ENCODE measurements around the gene RPTOR.

RPTOR gene

DNA sequence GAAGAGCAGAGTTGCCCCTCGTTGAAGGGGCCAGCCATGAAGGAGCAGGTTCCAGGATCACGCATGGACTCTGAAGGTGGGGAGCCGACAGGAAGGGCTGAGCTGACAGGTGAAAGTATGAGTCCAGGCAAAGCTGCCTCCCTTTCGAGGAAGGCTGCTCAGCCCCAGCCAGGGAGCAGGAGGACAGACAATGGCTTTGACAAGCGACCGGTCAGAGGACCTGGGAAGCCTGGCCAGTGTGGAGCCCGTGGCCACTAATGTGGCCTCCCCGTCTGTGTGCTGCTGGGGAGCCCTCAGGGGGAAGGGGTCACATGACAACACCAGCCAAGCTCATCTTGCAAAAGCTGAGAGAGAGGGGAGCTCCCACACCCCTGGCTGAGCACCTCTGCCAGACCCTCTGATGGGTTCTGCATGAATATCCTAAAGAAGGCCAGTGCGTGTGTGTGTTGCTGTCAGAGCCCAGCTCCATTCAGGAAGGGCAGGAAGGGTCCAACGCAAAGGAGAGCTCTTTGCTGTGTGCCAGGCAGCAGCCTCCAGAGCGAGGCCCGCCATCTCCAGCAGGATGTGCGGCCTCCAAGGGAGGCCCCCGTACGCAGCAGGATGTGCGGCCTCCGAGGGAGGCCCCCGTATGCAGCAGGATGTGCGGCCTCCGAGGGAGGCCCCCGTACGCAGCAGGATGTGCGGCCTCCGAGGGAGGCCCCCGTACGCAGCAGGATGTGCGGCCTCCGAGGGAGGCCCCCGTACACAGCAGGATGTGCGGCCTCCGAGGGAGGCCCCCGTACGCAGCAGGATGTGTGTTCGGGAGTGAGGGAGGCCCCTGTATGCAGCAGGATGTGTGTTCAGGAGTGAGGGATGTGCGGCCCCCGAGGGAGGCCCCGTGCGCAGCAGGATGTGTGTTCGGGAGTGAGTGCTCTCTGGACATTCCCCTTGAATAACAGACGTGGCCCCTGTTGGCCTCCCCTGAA, 344.9 kb downstream of the RPTOR start:
- H3K4me3 ChIP-seq (ENCODE audit: low read depth, low read length) = no peak overlapping the region
- TF ChIP-seq ZNF354C (tag by site-specific recombination; IDR thresholded peaks at IDR 0.05; ENCODE audit: borderline replicate concordance, low read depth) (no peak), GLIS2 (tag by site-specific recombination; IDR thresholded peaks at IDR 0.05) (no peak), ZBTB8A (tag by site-specific recombination; IDR thresholded peaks at IDR 0.05) (no peak), ZNF19 (tag by site-specific recombination; IDR thresholded peaks at IDR 0.05; ENCODE audit: low read depth) (no peak), GLIS1 (tag by site-specific recombination; IDR thresholded peaks at IDR 0.05) (no peak), ZNF530 (tag by site-specific recombination; IDR thresholded peaks at IDR 0.05; ENCODE audit: low read depth) (no peak), SCRT2 (tag by site-specific recombination; IDR thresholded peaks at IDR 0.05) (no peak), ZNF549 (tag by site-specific recombination; IDR thresholded peaks at IDR 0.05) (no peak), SCRT1 (tag by site-specific recombination; IDR thresholded peaks at IDR 0.05; ENCODE audit: borderline replicate concordance) (no peak), ZBTB17 (tag by site-specific recombination; IDR thresholded peaks at IDR 0.05) (no peak), ZFP37 (tag by site-specific recombination; IDR thresholded peaks at IDR 0.05) (no peak), ZNF596 (tag by site-specific recombination; IDR thresholded peaks at IDR 0.05) (no peak), BCL11B (tag by site-specific recombination; IDR thresholded peaks at IDR 0.05; ENCODE audit: low read depth) (no peak)
- TF ChIP-seq, protein P1, sequence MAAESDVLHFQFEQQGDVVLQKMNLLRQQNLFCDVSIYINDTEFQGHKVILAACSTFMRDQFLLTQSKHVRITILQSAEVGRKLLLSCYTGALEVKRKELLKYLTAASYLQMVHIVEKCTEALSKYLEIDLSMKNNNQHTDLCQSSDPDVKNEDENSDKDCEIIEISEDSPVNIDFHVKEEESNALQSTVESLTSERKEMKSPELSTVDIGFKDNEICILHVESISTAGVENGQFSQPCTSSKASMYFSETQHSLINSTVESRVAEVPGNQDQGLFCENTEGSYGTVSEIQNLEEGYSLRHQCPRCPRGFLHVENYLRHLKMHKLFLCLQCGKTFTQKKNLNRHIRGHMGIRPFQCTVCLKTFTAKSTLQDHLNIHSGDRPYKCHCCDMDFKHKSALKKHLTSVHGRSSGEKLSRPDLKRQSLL (tag by site-specific recombination; IDR thresholded peaks at IDR 0.05) = no peak
- TF ChIP-seq, protein P2, sequence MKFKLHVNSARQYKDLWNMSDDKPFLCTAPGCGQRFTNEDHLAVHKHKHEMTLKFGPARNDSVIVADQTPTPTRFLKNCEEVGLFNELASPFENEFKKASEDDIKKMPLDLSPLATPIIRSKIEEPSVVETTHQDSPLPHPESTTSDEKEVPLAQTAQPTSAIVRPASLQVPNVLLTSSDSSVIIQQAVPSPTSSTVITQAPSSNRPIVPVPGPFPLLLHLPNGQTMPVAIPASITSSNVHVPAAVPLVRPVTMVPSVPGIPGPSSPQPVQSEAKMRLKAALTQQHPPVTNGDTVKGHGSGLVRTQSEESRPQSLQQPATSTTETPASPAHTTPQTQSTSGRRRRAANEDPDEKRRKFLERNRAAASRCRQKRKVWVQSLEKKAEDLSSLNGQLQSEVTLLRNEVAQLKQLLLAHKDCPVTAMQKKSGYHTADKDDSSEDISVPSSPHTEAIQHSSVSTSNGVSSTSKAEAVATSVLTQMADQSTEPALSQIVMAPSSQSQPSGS (tag by site-specific recombination; IDR thresholded peaks at IDR 0.05; ENCODE audit: low read depth) = no peak
- TF ChIP-seq, protein P3, sequence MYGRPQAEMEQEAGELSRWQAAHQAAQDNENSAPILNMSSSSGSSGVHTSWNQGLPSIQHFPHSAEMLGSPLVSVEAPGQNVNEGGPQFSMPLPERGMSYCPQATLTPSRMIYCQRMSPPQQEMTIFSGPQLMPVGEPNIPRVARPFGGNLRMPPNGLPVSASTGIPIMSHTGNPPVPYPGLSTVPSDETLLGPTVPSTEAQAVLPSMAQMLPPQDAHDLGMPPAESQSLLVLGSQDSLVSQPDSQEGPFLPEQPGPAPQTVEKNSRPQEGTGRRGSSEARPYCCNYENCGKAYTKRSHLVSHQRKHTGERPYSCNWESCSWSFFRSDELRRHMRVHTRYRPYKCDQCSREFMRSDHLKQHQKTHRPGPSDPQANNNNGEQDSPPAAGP (tag by site-specific recombination; IDR thresholded peaks at IDR 0.05) = no peak
- TF ChIP-seq, protein P4, sequence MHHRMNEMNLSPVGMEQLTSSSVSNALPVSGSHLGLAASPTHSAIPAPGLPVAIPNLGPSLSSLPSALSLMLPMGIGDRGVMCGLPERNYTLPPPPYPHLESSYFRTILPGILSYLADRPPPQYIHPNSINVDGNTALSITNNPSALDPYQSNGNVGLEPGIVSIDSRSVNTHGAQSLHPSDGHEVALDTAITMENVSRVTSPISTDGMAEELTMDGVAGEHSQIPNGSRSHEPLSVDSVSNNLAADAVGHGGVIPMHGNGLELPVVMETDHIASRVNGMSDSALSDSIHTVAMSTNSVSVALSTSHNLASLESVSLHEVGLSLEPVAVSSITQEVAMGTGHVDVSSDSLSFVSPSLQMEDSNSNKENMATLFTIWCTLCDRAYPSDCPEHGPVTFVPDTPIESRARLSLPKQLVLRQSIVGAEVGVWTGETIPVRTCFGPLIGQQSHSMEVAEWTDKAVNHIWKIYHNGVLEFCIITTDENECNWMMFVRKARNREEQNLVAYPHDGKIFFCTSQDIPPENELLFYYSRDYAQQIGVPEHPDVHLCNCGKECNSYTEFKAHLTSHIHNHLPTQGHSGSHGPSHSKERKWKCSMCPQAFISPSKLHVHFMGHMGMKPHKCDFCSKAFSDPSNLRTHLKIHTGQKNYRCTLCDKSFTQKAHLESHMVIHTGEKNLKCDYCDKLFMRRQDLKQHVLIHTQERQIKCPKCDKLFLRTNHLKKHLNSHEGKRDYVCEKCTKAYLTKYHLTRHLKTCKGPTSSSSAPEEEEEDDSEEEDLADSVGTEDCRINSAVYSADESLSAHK (tag by site-specific recombination; IDR thresholded peaks at IDR 0.05) = no peak
- TF ChIP-seq, protein P5, sequence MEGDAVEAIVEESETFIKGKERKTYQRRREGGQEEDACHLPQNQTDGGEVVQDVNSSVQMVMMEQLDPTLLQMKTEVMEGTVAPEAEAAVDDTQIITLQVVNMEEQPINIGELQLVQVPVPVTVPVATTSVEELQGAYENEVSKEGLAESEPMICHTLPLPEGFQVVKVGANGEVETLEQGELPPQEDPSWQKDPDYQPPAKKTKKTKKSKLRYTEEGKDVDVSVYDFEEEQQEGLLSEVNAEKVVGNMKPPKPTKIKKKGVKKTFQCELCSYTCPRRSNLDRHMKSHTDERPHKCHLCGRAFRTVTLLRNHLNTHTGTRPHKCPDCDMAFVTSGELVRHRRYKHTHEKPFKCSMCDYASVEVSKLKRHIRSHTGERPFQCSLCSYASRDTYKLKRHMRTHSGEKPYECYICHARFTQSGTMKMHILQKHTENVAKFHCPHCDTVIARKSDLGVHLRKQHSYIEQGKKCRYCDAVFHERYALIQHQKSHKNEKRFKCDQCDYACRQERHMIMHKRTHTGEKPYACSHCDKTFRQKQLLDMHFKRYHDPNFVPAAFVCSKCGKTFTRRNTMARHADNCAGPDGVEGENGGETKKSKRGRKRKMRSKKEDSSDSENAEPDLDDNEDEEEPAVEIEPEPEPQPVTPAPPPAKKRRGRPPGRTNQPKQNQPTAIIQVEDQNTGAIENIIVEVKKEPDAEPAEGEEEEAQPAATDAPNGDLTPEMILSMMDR (tag by site-specific recombination; IDR thresholded peaks at IDR 0.05) = no peak
- H3K9me3 ChIP-seq (ENCODE audit: control insufficient read depth, insufficient read depth, low read depth, low read length) = no peaks in the 10 kb centered on the region
- no peak overlapping the region for H3K27ac ChIP-seq (ENCODE audit: extremely low read depth, low read depth, low read length)
- peaks cover 13% of the 10 kb centered on the region for H3K4me1 ChIP-seq (ENCODE audit: control insufficient read depth, insufficient read depth, low read length)
- ChIA-PET POLR2A (interaction anchor here (0.6 kb wide), 1 partner anchor 319 kb away, joined by 3 read pairs; no protein-coding TSS in a partner anchor), CTCF (interaction anchor here (1.2 kb wide), 2 partner anchors 9 to 23 kb away, joined by 5 to 7 read pairs; no protein-coding TSS in a partner anchor)
- H3K36me3 ChIP-seq (ENCODE audit: control insufficient read depth in 2 of 2, insufficient read depth in 1 of 2, low read length in 2 of 2) = peaks cover 0 to 39% of the 10 kb centered on the region in 2 experiments; a peak in 2 of 3 replicates
